Transverse colon (tissue), 3 donors: ENCODE measurements around the gene GNG7.

Experiments used
- CTCF ChIP-seq, 5 experiments: fragments of 200-600 bp in 3 of 5; fragments of 450-650 bp in 2 of 5; sonication (generic) in 3 of 5; IDR thresholded peaks; 1 replicate in 2 of 5; 2 replicates in 3 of 5; pipeline ENCODE4 v1.5.1; 2016 to 2017; ENCODE audit warnings: antibody characterized with exemption in 5 of 5, inconsistent platforms in 3 of 5, mild to moderate bottlenecking in 2 of 5, moderate library complexity in 1 of 5
- POLR2A ChIP-seq: fragments of 450-650 bp; IDR thresholded peaks from one replicate; pipeline ENCODE4 v1.6.1; 2016; ENCODE audit warnings: antibody characterized with exemption, mild to moderate bottlenecking, moderate library complexity

- TF ChIP-seq CTCF (IDR thresholded peaks at IDR 0.05) (no peak), POLR2A (no peak)
These were observed 84.9 kb downstream of the GNG7 start for GRCh38 chr19:2617393-2618165.
